Transverse colon (tissue), 4 donors: ENCODE measurements around the gene GPR42.

ENCODE experiments used
- EP300 ChIP-seq: sonication (generic); formaldehyde crosslinking; IDR thresholded peaks from one replicate; pipeline ENCODE4 v1.6.1; 2017; ENCODE audit warnings: antibody characterized with exemption, low read depth
- POLR2A ChIP-seq: fragments of 450-650 bp; IDR thresholded peaks from one replicate; pipeline ENCODE4 v1.6.1; 2016; ENCODE audit warnings: antibody characterized with exemption, mild to moderate bottlenecking, moderate library complexity
- POLR2AphosphoS5 ChIP-seq, 3 donors: sonication (generic); formaldehyde crosslinking; IDR thresholded peaks; one replicate each; pipeline ENCODE4 v1.6.1; 2016; ENCODE audit warnings: antibody characterized with exemption in 3 of 3
- TF ChIP-seq, protein P1 (sequence below), 5 experiments: fragments of 200-600 bp in 3 of 5; fragments of 450-650 bp in 2 of 5; sonication (generic) in 3 of 5; IDR thresholded peaks; 1 replicate in 2 of 5; 2 replicates in 3 of 5; pipeline ENCODE4 v1.5.1; 2016 to 2017; ENCODE audit warnings: antibody characterized with exemption in 5 of 5, inconsistent platforms in 3 of 5, mild to moderate bottlenecking in 2 of 5, moderate library complexity in 1 of 5

DNA sequence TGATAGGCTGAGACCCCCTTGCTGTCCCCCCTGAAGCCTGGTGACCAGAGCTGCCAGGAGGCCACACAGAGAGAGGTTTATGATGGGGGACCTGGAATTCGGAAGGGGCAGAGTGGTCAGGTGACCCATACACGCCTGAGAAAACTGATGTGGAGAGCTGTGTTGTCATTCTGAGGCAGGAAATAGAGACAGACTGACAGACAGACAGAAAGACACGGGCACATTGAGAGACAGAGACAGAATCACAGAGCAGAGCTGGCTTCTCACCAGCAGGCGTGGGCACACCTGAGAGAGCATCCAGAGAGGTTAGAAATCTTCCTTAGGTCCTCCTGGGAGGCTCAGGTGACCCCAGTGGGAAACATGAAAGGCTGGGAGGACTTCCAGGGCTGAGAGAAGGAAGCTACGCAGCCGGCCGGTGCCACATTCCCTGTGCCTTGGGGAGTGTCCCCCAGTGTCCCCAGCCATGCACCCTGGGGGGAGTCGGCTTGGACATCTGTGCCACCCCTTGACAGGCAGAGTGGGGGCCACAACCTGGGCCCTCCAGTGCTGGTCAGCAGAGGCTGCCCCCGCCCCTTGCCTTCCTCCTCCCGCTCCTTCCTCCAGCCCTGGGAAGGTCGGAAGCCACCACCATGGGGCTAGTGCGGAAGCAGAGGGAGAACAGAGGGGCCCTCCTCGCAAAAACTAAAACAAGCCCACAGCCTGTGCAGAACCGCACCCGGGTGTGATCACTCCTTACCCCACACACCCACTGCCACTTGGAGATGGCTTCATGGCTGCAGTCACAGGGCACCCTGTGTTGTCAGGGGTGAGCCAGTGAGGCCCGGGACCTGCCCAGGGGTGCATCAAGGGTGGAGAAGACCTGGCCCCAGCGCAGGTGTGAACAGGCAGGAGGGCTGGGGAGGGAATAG, 21.0 kb upstream of the GPR42 start:
- TF ChIP-seq, protein P1, sequence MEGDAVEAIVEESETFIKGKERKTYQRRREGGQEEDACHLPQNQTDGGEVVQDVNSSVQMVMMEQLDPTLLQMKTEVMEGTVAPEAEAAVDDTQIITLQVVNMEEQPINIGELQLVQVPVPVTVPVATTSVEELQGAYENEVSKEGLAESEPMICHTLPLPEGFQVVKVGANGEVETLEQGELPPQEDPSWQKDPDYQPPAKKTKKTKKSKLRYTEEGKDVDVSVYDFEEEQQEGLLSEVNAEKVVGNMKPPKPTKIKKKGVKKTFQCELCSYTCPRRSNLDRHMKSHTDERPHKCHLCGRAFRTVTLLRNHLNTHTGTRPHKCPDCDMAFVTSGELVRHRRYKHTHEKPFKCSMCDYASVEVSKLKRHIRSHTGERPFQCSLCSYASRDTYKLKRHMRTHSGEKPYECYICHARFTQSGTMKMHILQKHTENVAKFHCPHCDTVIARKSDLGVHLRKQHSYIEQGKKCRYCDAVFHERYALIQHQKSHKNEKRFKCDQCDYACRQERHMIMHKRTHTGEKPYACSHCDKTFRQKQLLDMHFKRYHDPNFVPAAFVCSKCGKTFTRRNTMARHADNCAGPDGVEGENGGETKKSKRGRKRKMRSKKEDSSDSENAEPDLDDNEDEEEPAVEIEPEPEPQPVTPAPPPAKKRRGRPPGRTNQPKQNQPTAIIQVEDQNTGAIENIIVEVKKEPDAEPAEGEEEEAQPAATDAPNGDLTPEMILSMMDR (IDR thresholded peaks at IDR 0.05), result no peak
- no peak for TF ChIP-seq POLR2A
- no peak for TF ChIP-seq POLR2AphosphoS5 (IDR thresholded peaks at IDR 0.05)
- no peak for TF ChIP-seq EP300
